GM19193 (cell line): ENCODE data around the gene GPR162.

Experiments
- POLR2A ChIP-seq: IDR thresholded peaks from 4 replicates; pipeline ENCODE4 v1.6.1; 2011; ENCODE audit not compliant: insufficient read depth, insufficient read length; ENCODE audit errors: extremely low read depth

GPR162 gene, protein sequence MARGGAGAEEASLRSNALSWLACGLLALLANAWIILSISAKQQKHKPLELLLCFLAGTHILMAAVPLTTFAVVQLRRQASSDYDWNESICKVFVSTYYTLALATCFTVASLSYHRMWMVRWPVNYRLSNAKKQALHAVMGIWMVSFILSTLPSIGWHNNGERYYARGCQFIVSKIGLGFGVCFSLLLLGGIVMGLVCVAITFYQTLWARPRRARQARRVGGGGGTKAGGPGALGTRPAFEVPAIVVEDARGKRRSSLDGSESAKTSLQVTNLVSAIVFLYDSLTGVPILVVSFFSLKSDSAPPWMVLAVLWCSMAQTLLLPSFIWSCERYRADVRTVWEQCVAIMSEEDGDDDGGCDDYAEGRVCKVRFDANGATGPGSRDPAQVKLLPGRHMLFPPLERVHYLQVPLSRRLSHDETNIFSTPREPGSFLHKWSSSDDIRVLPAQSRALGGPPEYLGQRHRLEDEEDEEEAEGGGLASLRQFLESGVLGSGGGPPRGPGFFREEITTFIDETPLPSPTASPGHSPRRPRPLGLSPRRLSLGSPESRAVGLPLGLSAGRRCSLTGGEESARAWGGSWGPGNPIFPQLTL

GRCh38 chr12:6821591-6822425, at the start of gene GPR162:
Gene GPR162 (plus strand): TSS chr12:6821821. CDS start chr12:6823899, 2,078 bp downstream.
- no peak for TF ChIP-seq POLR2A

DNA sequence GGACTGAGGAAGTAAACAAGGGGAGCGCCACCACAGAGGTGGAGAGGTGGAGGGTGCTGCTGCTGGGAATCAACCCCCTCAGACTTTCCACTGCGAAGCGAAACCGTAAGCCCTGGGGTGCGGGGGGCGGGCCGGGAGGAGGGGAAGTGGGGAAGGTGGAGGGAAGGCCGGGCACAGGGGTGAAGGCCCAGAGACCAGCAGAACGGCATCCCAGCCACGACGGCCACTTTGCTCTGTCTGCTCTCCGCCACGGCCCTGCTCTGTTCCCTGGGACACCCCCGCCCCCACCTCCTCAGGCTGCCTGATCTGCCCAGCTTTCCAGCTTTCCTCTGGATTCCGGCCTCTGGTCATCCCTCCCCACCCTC, 49.3 kb upstream of the GPR162 start, which contains the start of gene LAG3:
LAG3 (plus strand) TSS at position 190 of the 365 bp plus-strand sequence. CDS start 333 bp downstream, outside the sequence.
- TF ChIP-seq POLR2A: peak; percentile 49

DNA sequence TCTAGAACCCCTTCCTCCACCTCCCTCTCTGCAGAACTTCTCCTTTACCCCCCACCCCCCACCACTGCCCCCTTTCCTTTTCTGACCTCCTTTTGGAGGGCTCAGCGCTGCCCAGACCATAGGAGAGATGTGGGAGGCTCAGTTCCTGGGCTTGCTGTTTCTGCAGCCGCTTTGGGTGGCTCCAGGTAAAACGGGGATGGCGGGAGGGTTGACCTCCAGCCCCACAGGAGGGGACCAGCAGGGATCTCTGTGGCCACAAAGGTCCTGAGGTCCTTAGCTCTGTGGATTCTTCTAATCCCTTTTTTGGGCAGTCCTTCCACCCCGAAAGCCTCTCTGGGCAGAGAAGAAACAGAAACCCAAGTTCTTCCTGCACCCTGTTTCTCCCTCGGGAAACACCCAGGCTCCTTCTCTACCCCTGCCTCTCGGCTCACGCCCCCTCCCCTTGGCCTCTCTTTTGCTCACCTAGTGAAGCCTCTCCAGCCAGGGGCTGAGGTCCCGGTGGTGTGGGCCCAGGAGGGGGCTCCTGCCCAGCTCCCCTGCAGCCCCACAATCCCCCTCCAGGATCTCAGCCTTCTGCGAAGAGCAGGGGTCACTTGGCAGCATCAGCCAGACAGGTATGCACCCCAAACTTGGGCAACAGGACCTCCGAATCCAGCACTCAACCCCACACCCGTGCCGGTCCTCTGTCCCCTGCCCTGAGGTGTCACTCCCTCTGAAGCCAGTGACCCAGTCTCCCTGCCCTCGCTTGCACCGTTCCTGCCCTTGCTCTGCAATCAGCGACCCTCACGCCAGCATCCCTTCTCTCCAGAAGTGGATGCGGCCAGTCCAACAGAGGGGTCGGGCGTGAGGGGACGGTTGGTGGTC, 48.7 kb upstream of the GPR162 start:
- TF ChIP-seq POLR2A: no peak

- peak; percentile 18 for TF ChIP-seq POLR2A
Measured at GRCh38 chr12:6773590-6774351, 47.9 kb upstream of the GPR162 start.

DNA sequence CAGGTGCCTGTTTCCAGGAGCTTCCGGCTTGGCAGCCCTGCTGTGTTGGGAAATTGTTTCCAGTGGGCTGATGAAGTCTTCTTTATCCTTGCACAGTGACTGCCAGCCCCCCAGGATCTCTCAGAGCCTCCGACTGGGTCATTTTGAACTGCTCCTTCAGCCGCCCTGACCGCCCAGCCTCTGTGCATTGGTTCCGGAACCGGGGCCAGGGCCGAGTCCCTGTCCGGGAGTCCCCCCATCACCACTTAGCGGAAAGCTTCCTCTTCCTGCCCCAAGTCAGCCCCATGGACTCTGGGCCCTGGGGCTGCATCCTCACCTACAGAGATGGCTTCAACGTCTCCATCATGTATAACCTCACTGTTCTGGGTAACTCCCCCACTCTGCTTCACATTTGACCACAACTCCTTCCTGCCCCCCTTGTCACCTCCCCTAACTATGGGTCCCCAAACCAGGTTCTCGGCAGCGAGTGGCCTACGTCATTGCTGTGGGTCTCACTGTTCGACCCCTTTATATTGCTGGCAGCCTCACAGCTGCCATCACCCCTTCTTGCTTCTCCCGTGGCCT, 47.0 kb upstream of the GPR162 start:
- TF ChIP-seq POLR2A: no peak

- no peak for TF ChIP-seq POLR2A
Measured at GRCh38 chr12:6775185-6776174, 46.1 kb upstream of the GPR162 start.

DNA sequence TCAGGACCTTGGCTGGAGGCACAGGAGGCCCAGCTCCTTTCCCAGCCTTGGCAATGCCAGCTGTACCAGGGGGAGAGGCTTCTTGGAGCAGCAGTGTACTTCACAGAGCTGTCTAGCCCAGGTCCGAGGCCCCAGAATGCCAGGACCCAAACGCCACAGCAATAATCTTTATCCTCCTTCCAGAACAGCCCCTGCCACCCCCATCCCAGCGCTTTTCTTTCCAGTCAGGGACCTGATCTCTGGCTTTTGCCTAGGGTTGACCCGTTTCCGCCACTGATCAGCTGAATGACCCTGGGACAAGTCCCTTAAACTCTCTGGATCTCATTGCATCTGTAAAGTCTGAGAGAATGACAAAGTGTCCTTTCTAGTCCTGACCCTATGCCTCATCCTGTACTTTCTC, 44.2 kb upstream of the GPR162 start:
- no peak for TF ChIP-seq POLR2A

GRCh38 chr12:6778217-6778573, 43.4 kb upstream of the GPR162 start:
- no peak for TF ChIP-seq POLR2A

- TF ChIP-seq POLR2A: peak; percentile 16
Measured at GRCh38 chr12:6778574-6779550, 42.8 kb upstream of the GPR162 start.

GRCh38 chr12:6779708-6780432, 41.8 kb upstream of the GPR162 start:
- TF ChIP-seq POLR2A: no peak

DNA sequence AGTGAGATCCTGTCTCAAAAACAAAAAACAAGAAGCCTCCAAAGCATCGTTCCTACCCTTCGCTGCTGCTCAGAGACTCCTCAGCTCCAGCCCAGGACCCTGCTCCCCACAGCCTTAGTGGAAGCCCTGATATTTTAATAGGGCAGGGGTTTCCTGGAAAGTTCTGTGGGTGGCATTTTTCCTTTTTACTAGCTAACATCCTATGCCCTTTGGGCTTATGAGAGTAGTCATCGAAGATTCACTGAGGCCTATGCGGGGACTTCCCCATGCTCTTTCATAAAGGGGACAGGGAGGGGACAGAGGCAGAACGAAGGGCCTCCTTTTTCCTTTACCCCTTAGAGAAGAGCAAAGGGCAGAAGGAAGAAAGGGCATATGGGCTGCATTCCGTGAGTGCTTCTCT, 41.0 kb upstream of the GPR162 start:
- TF ChIP-seq POLR2A: no peak
